GM13977 (cell line): ENCODE data around the gene INTS2.

ENCODE experiments used
- DNase-seq: peaks from one replicate; pipeline ENCODE4 v3.0.0; 2012; ENCODE audit warnings: low spot score
- CTCF ChIP-seq: IDR thresholded peaks from 2 replicates; pipeline ENCODE4 v1.5.1; 2012; ENCODE audit warnings: mild to moderate bottlenecking, control low read depth; ENCODE audit not compliant: insufficient read depth; ENCODE audit errors: extremely low read depth, missing control alignments
- in situ Hi-C: fragments of 300-500 bp; cut with MboI; formaldehyde crosslinking; loops from one replicate; pipeline ENCODE4 v1.12.0; 2022; ENCODE audit warnings: low sequenced_read_pairs, low pct_unique_long_range_greater_than_20kb, mixed read lengths, inconsistent platforms; ENCODE audit not compliant: unreplicated experiment

Gene INTS2

GRCh38 chr17:61966191-61966590 is 38.4 kb upstream of the INTS2 start:
- TF ChIP-seq CTCF = no peak
- DNase-seq = no peak
- in situ Hi-C loops = no loop called here

- TF ChIP-seq CTCF = no peak
- DNase-seq = no peak
- in situ Hi-C loops = no loop called here
Measured at GRCh38 chr17:61955619-61956018, 27.8 kb upstream of the INTS2 start.

- in situ Hi-C loops = no loop called here
- no peak for DNase-seq
- TF ChIP-seq CTCF = no peak
Measured at GRCh38 chr17:61947367-61948078, 19.7 kb upstream of the INTS2 start.

- in situ Hi-C loops = no loop called here
- no peak for TF ChIP-seq CTCF
- DNase-seq = no peak
Measured at GRCh38 chr17:61946359-61946758, 18.6 kb upstream of the INTS2 start.

GRCh38 chr17:61943117-61943516 is 15.3 kb upstream of the INTS2 start:
- DNase-seq = no peak
- in situ Hi-C loops = no loop called here
- no peak for TF ChIP-seq CTCF

GRCh38 chr17:61942085-61942484 is 14.3 kb upstream of the INTS2 start:
- in situ Hi-C loops = no loop called here
- TF ChIP-seq CTCF = no peak
- DNase-seq = no peak
